Measurements from ENCODE around the gene MAT2A.

DNA sequence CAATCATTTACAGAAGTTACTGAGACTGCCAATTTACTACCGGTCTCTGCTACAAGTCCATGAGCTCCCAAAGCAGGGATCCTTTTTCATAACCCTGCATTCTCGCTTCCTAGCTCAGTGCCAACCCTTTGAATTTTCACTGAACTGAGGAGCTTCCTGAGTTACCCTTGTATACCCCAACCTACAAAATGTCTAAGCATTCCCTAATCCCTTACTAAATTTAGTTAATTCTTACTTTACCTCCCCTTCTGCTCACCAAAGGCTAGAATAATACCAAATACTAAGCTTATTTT, 9.6 kb downstream of the MAT2A start:
- TF ChIP-seq POLR2A (IDR thresholded peaks at IDR 0.05): no peak
- TF ChIP-seq, protein P1, sequence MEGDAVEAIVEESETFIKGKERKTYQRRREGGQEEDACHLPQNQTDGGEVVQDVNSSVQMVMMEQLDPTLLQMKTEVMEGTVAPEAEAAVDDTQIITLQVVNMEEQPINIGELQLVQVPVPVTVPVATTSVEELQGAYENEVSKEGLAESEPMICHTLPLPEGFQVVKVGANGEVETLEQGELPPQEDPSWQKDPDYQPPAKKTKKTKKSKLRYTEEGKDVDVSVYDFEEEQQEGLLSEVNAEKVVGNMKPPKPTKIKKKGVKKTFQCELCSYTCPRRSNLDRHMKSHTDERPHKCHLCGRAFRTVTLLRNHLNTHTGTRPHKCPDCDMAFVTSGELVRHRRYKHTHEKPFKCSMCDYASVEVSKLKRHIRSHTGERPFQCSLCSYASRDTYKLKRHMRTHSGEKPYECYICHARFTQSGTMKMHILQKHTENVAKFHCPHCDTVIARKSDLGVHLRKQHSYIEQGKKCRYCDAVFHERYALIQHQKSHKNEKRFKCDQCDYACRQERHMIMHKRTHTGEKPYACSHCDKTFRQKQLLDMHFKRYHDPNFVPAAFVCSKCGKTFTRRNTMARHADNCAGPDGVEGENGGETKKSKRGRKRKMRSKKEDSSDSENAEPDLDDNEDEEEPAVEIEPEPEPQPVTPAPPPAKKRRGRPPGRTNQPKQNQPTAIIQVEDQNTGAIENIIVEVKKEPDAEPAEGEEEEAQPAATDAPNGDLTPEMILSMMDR (IDR thresholded peaks at IDR 0.05): no peak
